GM21390 (cell line): ENCODE data around the gene IL10RA.
A peak's percentile ranks its signal among the peaks of the same experiment; 100 is the strongest.
"Not testable (repeated sequence)": the region's sequence is repeated elsewhere in the genome, so short reads cannot be mapped to it uniquely, and the experiment has no call there.

Source experiments
- ATAC-seq: cut with Tn5 transposase; IDR thresholded peaks from one replicate; pipeline ENCODE4 v1.9.1; 2021; ENCODE audit not compliant: unreplicated experiment

The IL10RA gene

GRCh38 chr11:117961896-117962295 lies 24.3 kb upstream of the IL10RA start:
- ATAC-seq = no peak

GRCh38 chr11:117962826-117963225 lies 23.4 kb upstream of the IL10RA start:
- no peak for ATAC-seq

- no peak for ATAC-seq
Observed at GRCh38 chr11:117966908-117967307, 19.3 kb upstream of the IL10RA start.

- no peak for ATAC-seq
Observed at GRCh38 chr11:117969160-117969991, 16.8 kb upstream of the IL10RA start.

- ATAC-seq = no peak
Observed at GRCh38 chr11:117970400-117971024, 15.7 kb upstream of the IL10RA start.

GRCh38 chr11:117972044-117972443 lies 14.2 kb upstream of the IL10RA start:
- no peak for ATAC-seq

GRCh38 chr11:117972629-117973502 lies 13.3 kb upstream of the IL10RA start:
- ATAC-seq = no peak

- ATAC-seq = no peak
Observed at GRCh38 chr11:117973503-117973860, 12.7 kb upstream of the IL10RA start.

GRCh38 chr11:117976445-117976844 lies 9.7 kb upstream of the IL10RA start:
- no peak for ATAC-seq

- no peak for ATAC-seq
Observed at GRCh38 chr11:117977029-117977428, 9.2 kb upstream of the IL10RA start.

GRCh38 chr11:117977612-117978264 lies 8.5 kb upstream of the IL10RA start:
- not testable (repeated sequence) for ATAC-seq

GRCh38 chr11:117978291-117978910 lies 7.8 kb upstream of the IL10RA start:
- not testable (repeated sequence) for ATAC-seq

GRCh38 chr11:117978991-117979390 lies 7.2 kb upstream of the IL10RA start:
- no peak for ATAC-seq

GRCh38 chr11:117979481-117980211 lies 6.5 kb upstream of the IL10RA start:
- ATAC-seq = peak; percentile 61

- ATAC-seq = peak; percentile 11
Observed at GRCh38 chr11:117980280-117980679, 5.9 kb upstream of the IL10RA start.

GRCh38 chr11:117980720-117981119 lies 5.5 kb upstream of the IL10RA start:
- no peak for ATAC-seq

GRCh38 chr11:117983163-117983475 lies 3.1 kb upstream of the IL10RA start:
- ATAC-seq = no peak

GRCh38 chr11:117984476-117984875 lies 1.7 kb upstream of the IL10RA start:
- ATAC-seq = no peak

GRCh38 chr11:117986981-117987574 lies 884 bp downstream of the IL10RA start:
- peak; percentile 50 for ATAC-seq
